ENCODE data around the gene GLI3.

- TF ChIP-seq, protein P1, sequence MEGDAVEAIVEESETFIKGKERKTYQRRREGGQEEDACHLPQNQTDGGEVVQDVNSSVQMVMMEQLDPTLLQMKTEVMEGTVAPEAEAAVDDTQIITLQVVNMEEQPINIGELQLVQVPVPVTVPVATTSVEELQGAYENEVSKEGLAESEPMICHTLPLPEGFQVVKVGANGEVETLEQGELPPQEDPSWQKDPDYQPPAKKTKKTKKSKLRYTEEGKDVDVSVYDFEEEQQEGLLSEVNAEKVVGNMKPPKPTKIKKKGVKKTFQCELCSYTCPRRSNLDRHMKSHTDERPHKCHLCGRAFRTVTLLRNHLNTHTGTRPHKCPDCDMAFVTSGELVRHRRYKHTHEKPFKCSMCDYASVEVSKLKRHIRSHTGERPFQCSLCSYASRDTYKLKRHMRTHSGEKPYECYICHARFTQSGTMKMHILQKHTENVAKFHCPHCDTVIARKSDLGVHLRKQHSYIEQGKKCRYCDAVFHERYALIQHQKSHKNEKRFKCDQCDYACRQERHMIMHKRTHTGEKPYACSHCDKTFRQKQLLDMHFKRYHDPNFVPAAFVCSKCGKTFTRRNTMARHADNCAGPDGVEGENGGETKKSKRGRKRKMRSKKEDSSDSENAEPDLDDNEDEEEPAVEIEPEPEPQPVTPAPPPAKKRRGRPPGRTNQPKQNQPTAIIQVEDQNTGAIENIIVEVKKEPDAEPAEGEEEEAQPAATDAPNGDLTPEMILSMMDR (IDR thresholded peaks at IDR 0.05), result no peak
- TF ChIP-seq POLR2A (IDR thresholded peaks at IDR 0.05), result no peak
Measured at GRCh38 chr7:42126475-42127231, 110.4 kb downstream of the GLI3 start.
